Prostate gland (tissue), 2 donors: Measurements from ENCODE around the gene KLF13. TPM values are rescaled to one million over a fixed set of nuclear protein-coding genes. Genes with fewer than 3 reads are reported as not detected.
A peak's percentile ranks its signal among the peaks of the same experiment; 100 is the strongest.

Experiments
- DNase-seq: peaks from one replicate; pipeline ENCODE4 v3.0.0-alpha.2; 2019; ENCODE audit warnings: low spot score
- H3K27ac ChIP-seq, 2 donors: fragments of 200-600 bp; sonication (generic); 2 replicates each; pipeline ENCODE4 v1.5.1; 2017 to 2019
- H3K27me3 ChIP-seq: fragments of 200-600 bp; sonication (generic); replicated peaks from 2 replicates; pipeline ENCODE4 v1.5.1; 2019; ENCODE audit not compliant: insufficient read depth
- H3K36me3 ChIP-seq, 2 donors: fragments of 200-600 bp; sonication (generic); 1 replicate in 1 of 2; 2 replicates in 1 of 2; pipeline versions ENCODE4 v1.5.1 to v1.8.1; 2017 to 2019
- H3K4me1 ChIP-seq: fragments of 200-600 bp; sonication (generic); replicated peaks from 2 replicates; pipeline ENCODE4 v1.5.1; 2019
- H3K4me3 ChIP-seq, 2 donors: fragments of 200-600 bp; sonication (generic); 2 replicates each; pipeline ENCODE4 v1.5.1; 2017 to 2019
- H3K9me3 ChIP-seq: fragments of 200-600 bp; sonication (generic); 2 replicates; pipeline ENCODE4 v1.5.1; 2017
- CTCF ChIP-seq, 4 experiments: fragments of 200-600 bp in 2 of 4; fragments of 450-650 bp in 2 of 4; sonication (generic) in 2 of 4; IDR thresholded peaks; 1 replicate in 3 of 4; 2 replicates in 1 of 4; pipeline ENCODE4 v1.5.1; 2016 to 2019; ENCODE audit warnings: antibody characterized with exemption in 4 of 4, mild to moderate bottlenecking in 2 of 4, moderate library complexity in 2 of 4
- POLR2A ChIP-seq: fragments of 450-650 bp; IDR thresholded peaks from one replicate; pipeline ENCODE4 v1.6.1; 2016; ENCODE audit warnings: antibody characterized with exemption, mild to moderate bottlenecking
- POLR2AphosphoS5 ChIP-seq: sonication (generic); formaldehyde crosslinking; IDR thresholded peaks from one replicate; pipeline ENCODE4 v1.6.1; 2017; ENCODE audit warnings: antibody characterized with exemption
- WGBS: methylation state at CpG from one replicate; pipeline ENCODE4 v1.1.5; 2018; 5-methylcytosine and 5-hydroxymethylcytosine counted together
- intact Hi-C: fragments of 100-400 bp; cut with DNase I; formaldehyde crosslinking; loops from one replicate; pipeline ENCODE4 v1.14.2; 2022
- total RNA-seq, 2 donors: library from RNA; depleted of rRNA; stranded (reverse); fragments of >200 nt; gene quantifications; one replicate each; pipeline ENCODE4 v1.1.0, GENCODE V29; 2016

KLF13 gene
- total RNA-seq, 2 donors from 2014 or later, result 16.6 to 56.5 TPM

- intact Hi-C loops, result loop anchor here (5.0 kb wide), 1 partner anchor 353 kb away; the partner anchor contains the start of gene MTMR10
- no peaks in the 10 kb centered on the region for H3K9me3 ChIP-seq
- no peak for TF ChIP-seq POLR2AphosphoS5
- no peak for TF ChIP-seq POLR2A
- no peak for TF ChIP-seq CTCF (IDR thresholded peaks at IDR 0.05)
- H3K27me3 ChIP-seq, result no peaks in the 10 kb centered on the region
- H3K4me1 ChIP-seq, result peaks cover 6% of the 10 kb centered on the region
- H3K27ac ChIP-seq, result peak overlapping the region in 1 of 2 donors; percentile 17
- no peaks in the 10 kb centered on the region for H3K36me3 ChIP-seq
- H3K4me3 ChIP-seq, result no peak overlapping the region
- 61% methylated on average over 12 of the region's 16 CpGs for WGBS
- DNase-seq, result no peak
Observed at GRCh38 chr15:31344823-31345605, 18.4 kb downstream of the KLF13 start.

GRCh38 chr15:31345606-31346366, 19.2 kb downstream of the KLF13 start:
- Histone ChIP-seq H3K36me3 (no peaks in the 10 kb centered on the region), H3K4me1 (peaks cover 3% of the 10 kb centered on the region), H3K9me3 (no peaks in the 10 kb centered on the region), H3K27ac (peak overlapping the region in 1 of 2 donors; percentile 17), H3K27me3 (no peaks in the 10 kb centered on the region), H3K4me3 (no peak overlapping the region)
- DNase-seq, result no peak
- TF ChIP-seq POLR2AphosphoS5, result no peak
- no peak for TF ChIP-seq CTCF (IDR thresholded peaks at IDR 0.05)
- TF ChIP-seq POLR2A, result no peak
- 84% methylated on average over 19 of the region's 19 CpGs for WGBS
- intact Hi-C loops, result no loop called here

- no peak overlapping the region for H3K27ac ChIP-seq
- no peak for DNase-seq
- intact Hi-C loops, result no loop called here
- H3K4me3 ChIP-seq, result no peak overlapping the region
- no peaks in the 10 kb centered on the region for H3K36me3 ChIP-seq
- H3K27me3 ChIP-seq, result no peaks in the 10 kb centered on the region
- WGBS, result 84% methylated on average over 14 of the region's 14 CpGs
- no peaks in the 10 kb centered on the region for H3K9me3 ChIP-seq
- peaks cover 3% of the 10 kb centered on the region for H3K4me1 ChIP-seq
- no peak for TF ChIP-seq CTCF (IDR thresholded peaks at IDR 0.05)
- TF ChIP-seq POLR2A, result no peak
- no peak for TF ChIP-seq POLR2AphosphoS5
Observed at GRCh38 chr15:31346367-31347066, 19.9 kb downstream of the KLF13 start.

GRCh38 chr15:31347067-31347975, 20.7 kb downstream of the KLF13 start:
- Histone ChIP-seq H3K27ac (no peak overlapping the region), H3K27me3 (no peaks in the 10 kb centered on the region), H3K36me3 (no peaks in the 10 kb centered on the region), H3K4me3 (no peak overlapping the region), H3K9me3 (no peaks in the 10 kb centered on the region), H3K4me1 (peaks cover 6% of the 10 kb centered on the region)
- WGBS, result 85% methylated on average over 14 of the region's 14 CpGs
- DNase-seq, result no peak
- intact Hi-C loops, result no loop called here
- TF ChIP-seq CTCF (IDR thresholded peaks at IDR 0.05), result no peak
- no peak for TF ChIP-seq POLR2A
- TF ChIP-seq POLR2AphosphoS5, result no peak
